ENCODE data around the gene RNF2. TPM values are rescaled to one million over a fixed set of nuclear protein-coding genes. Genes with fewer than 3 reads are reported as not detected.
"Not testable (repeated sequence)": the region's sequence is repeated elsewhere in the genome, so short reads cannot be mapped to it uniquely, and the experiment has no call there.

The RNF2 gene
- 10 to 100 TPM in 3 of 4 donors, 1 to 10 TPM in 1; 9.1 to 14.0 (median 12.9) TPM for total RNA-seq

DNA sequence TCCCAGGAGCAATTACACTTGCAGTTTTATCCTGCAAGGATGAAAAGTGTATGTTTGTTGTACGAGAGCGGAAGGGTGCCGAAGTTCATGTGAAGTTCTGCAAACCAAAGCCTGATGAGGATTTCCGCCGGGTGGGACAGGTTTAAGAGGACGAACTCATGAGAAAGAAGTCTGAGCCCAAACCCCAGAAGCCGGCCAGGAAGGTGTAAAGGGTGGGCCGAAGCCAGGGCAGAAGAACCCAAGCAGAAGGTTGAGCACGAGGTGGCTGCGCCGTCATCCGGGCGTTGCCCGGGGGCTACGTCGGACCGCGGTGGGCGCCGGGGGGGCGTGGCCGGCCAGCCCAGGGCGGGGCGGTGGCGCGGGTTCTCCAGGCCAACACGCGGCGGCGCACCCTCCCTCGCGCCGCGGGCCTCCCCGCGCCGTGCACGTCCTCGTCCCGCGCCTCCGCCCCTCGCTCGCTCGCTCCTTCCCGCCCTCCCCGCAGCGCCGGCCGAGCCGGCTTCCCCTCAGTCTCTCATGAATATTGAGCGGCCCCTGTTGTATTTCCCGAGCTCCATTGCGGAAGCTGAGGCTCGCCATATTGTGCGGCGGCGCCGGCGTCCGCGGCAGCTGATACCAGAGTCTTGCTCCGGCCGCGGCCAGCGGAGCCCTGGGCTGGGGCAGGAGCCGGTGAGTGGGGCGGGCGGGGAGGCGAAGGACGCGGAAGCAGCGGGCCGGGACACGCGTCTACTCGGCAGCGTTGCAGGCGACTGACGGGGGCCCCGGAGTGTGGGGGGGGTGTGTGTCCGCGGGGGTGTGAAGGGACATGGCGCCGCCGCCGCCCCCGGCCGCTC lies at the start of gene RNF2:
Gene RNF2 (plus strand): TSS at position 578 of the 833 bp plus-strand sequence. CDS start 41,996 bp downstream, outside the sequence.
- intact Hi-C loops (cut with DNase I), result no loop called here
- H3K9me3 ChIP-seq, result no peaks in the 10 kb centered on the region
- no peaks in the 10 kb centered on the region for H3K27me3 ChIP-seq
- H3K4me3 ChIP-seq, result peak within 1 kb of the TSS; percentile 89 to 98 (median 94)
- DNase-seq (ENCODE audit: extremely low spot score), result peak; percentile 93
- H3K36me3 ChIP-seq, result no peaks in the 10 kb centered on the region
- H3K27ac ChIP-seq (replicated peaks in 1 of 4), result peak within 1 kb of the TSS; percentile 88 to 95 (median 94)
- 2% methylated on average over 14 of the region's 89 CpGs for WGBS
- peaks cover 18 to 38% (median 23%) of the 10 kb centered on the region in 4 donors for H3K4me1 ChIP-seq
- no peak for TF ChIP-seq EP300 (IDR thresholded peaks at IDR 0.05)
- TF ChIP-seq, protein P1, sequence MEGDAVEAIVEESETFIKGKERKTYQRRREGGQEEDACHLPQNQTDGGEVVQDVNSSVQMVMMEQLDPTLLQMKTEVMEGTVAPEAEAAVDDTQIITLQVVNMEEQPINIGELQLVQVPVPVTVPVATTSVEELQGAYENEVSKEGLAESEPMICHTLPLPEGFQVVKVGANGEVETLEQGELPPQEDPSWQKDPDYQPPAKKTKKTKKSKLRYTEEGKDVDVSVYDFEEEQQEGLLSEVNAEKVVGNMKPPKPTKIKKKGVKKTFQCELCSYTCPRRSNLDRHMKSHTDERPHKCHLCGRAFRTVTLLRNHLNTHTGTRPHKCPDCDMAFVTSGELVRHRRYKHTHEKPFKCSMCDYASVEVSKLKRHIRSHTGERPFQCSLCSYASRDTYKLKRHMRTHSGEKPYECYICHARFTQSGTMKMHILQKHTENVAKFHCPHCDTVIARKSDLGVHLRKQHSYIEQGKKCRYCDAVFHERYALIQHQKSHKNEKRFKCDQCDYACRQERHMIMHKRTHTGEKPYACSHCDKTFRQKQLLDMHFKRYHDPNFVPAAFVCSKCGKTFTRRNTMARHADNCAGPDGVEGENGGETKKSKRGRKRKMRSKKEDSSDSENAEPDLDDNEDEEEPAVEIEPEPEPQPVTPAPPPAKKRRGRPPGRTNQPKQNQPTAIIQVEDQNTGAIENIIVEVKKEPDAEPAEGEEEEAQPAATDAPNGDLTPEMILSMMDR (IDR thresholded peaks at IDR 0.05), result peak in 1 of 3 experiments; percentile 14
- TF ChIP-seq POLR2A (IDR thresholded peaks at IDR 0.05; ENCODE audit: low read depth), result no peak
- peak; percentile 21 to 65 for TF ChIP-seq POLR2AphosphoS5 (IDR thresholded peaks at IDR 0.05)

DNA sequence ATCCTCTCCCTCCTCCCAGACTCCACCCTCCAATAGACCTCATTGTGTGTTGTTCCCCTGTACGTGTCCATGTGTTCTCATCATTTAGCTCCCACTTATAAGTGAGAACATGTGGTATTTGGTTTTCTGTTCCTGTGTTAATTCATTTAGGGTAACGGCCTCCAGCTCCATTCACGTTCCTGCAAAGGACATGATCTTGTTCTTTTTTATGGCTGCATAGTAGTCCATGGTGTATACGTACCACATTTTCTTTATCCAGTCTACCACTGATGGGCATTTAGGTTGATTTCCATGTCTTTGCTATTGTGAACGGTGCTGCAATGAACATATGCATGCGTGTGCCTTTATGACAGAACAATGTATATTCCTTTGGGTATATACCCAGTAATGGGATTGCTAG lies 45.4 kb upstream of the RNF2 start:
- H3K9me3 ChIP-seq; H3K4me3 ChIP-seq; H3K4me1 ChIP-seq; H3K36me3 ChIP-seq; H3K27ac ChIP-seq (replicated peaks in 1 of 4); DNase-seq (ENCODE audit: extremely low spot score); H3K27me3 ChIP-seq; intact Hi-C loops (cut with DNase I): not testable (repeated sequence)
- WGBS, result 85% methylated on average over 6 of the region's 6 CpGs

DNA sequence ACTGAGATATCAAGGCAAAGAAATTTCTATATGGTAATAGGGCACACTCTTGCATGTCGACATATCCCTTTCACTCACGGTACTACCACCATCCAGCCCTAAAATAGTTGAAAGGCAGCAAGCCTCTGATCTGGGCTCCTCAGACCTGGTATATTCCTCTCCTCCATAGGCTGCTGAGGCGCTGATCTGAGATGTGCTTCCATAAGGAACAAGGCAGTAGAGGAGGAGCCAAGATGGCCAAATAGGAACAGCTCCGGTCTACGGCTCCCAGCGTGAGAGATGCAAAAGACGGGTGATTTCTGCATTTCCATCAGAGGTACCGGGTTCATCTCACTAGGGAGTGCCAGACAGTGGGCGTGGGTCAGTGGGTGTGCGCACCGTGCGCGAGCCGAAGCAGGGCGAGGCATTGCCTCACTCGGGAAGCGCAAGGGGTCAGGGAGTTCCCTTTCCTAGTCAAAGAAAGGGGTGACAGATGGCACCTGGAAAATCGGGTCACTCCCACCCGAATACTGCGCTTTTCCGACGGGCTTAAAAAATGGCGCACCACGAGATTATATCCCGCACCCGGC lies 44.0 kb upstream of the RNF2 start:
- DNase-seq (ENCODE audit: extremely low spot score); H3K36me3 ChIP-seq; H3K27ac ChIP-seq (replicated peaks in 1 of 4); H3K4me1 ChIP-seq; H3K27me3 ChIP-seq; H3K9me3 ChIP-seq; H3K4me3 ChIP-seq; intact Hi-C loops (cut with DNase I): not testable (repeated sequence)
- whole genome bisulfite sequencing, result 96% methylated on average over 19 of the region's 26 CpGs

DNA sequence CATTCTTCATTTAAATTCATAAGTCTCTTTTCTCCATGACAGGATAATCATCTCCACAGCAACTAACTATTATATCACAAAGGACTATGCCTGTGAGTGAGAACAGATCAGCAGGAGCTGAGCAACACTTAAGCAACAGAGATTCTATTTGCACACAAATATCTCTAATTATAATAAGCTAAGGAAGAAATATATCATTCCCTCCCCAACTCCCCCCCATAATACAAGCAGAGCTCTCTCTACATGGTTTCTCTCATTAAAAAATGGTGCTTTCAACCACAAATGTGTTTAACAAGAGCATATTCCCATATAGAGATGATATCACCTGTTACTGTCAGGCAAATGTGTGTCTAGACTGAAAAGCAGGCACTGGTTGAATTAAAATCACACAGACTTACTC lies 36.5 kb upstream of the RNF2 start:
- H3K27ac ChIP-seq (replicated peaks in 1 of 4), result no peak overlapping the region
- no peaks in the 10 kb centered on the region for H3K4me1 ChIP-seq
- TF ChIP-seq EP300 (IDR thresholded peaks at IDR 0.05) (no peak), POLR2A (IDR thresholded peaks at IDR 0.05; ENCODE audit: low read depth) (no peak), POLR2AphosphoS5 (IDR thresholded peaks at IDR 0.05) (no peak)
- TF ChIP-seq, protein P1 (IDR thresholded peaks at IDR 0.05), result no peak
- H3K4me3 ChIP-seq, result no peak overlapping the region
- no peaks in the 10 kb centered on the region for H3K36me3 ChIP-seq
- intact Hi-C loops (cut with DNase I), result no loop called here
- H3K27me3 ChIP-seq, result no peaks in the 10 kb centered on the region
- H3K9me3 ChIP-seq, result no peaks in the 10 kb centered on the region
- DNase-seq (ENCODE audit: extremely low spot score), result no peak

DNA sequence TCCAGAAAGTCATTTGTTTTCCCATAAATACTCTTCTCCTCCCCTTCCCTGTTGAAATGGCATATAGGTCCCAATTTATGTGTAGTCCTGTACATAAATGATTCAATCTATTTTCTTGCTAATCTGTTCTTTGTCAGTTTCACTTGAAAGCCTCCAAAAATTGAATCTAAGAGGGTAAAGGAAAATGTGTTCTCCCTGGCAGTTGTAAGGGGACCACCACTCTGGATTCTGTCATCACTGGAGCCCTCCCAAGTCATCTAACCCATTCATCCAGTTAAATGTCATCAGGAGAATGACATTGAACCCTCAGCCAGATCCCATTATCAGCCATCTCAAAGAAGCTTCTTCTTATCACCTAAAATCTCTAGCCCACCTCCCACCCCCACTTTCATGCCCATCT lies 35.0 kb upstream of the RNF2 start:
- H3K27me3 ChIP-seq, result no peaks in the 10 kb centered on the region
- no peak for DNase-seq (ENCODE audit: extremely low spot score)
- no peaks in the 10 kb centered on the region for H3K36me3 ChIP-seq
- intact Hi-C loops (cut with DNase I), result no loop called here
- no peaks in the 10 kb centered on the region for H3K9me3 ChIP-seq
- no peak for TF ChIP-seq POLR2A (IDR thresholded peaks at IDR 0.05; ENCODE audit: low read depth)
- TF ChIP-seq POLR2AphosphoS5 (IDR thresholded peaks at IDR 0.05), result no peak
- TF ChIP-seq EP300 (IDR thresholded peaks at IDR 0.05), result no peak
- TF ChIP-seq, protein P1 (IDR thresholded peaks at IDR 0.05), result no peak
- no peak overlapping the region for H3K4me3 ChIP-seq
- no peaks in the 10 kb centered on the region for H3K4me1 ChIP-seq
- no peak overlapping the region for H3K27ac ChIP-seq (replicated peaks in 1 of 4)

All from esophagus muscularis mucosa (tissue), 4 donors.